ENCODE data around the gene EPM2AIP1.

- TF ChIP-seq, protein P1, sequence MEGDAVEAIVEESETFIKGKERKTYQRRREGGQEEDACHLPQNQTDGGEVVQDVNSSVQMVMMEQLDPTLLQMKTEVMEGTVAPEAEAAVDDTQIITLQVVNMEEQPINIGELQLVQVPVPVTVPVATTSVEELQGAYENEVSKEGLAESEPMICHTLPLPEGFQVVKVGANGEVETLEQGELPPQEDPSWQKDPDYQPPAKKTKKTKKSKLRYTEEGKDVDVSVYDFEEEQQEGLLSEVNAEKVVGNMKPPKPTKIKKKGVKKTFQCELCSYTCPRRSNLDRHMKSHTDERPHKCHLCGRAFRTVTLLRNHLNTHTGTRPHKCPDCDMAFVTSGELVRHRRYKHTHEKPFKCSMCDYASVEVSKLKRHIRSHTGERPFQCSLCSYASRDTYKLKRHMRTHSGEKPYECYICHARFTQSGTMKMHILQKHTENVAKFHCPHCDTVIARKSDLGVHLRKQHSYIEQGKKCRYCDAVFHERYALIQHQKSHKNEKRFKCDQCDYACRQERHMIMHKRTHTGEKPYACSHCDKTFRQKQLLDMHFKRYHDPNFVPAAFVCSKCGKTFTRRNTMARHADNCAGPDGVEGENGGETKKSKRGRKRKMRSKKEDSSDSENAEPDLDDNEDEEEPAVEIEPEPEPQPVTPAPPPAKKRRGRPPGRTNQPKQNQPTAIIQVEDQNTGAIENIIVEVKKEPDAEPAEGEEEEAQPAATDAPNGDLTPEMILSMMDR (IDR thresholded peaks at IDR 0.05), result no peak
- TF ChIP-seq POLR2A (IDR thresholded peaks at IDR 0.05), result no peak
Measured at GRCh38 chr3:37032961-37033360, 40.0 kb upstream of the EPM2AIP1 start.
